ENCODE results near the gene KIAA0825.

The KIAA0825 gene

DNA sequence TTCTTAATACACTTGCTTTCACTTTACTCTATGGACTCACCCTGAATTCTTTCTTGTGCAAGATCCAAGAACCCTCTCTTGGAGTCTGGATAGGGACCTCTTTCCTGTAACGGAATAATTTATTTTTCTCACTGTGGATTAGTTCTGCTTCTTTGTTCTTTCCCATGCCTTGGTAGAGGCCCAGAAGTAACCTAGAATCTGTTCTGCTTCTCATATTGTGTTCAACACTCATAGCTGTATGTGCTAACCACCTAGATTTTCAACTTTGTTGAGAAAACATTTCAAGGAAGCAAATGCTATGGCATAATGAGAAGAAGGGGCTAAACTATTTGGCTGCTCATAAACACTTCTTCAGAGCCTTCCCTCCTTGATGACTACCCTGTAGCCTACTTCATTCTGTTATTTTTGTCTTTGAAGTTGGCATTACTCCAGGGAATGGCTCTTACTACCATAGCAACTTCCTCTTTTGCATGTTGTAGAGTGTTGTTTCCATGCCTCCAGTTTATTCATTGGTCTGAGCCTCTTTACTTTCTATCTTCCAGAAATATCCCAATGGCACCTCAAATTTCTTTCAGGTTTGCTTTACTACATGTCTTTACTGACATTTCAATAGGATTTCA is 74.3 kb downstream of the KIAA0825 start:
- H3K4me1 ChIP-seq (ENCODE audit: control insufficient read depth in 2 of 2, insufficient read depth in 2 of 2, low read length in 2 of 2), result no peaks in the 10 kb centered on the region
- no peak overlapping the region for H3K27ac ChIP-seq (ENCODE audit: low read depth in 2 of 2, low read length in 2 of 2)
- no peaks in the 10 kb centered on the region for H3K27me3 ChIP-seq (ENCODE audit: control insufficient read depth in 2 of 2, insufficient read depth in 2 of 2, low read length in 2 of 2)
- H3K9me3 ChIP-seq (ENCODE audit: control insufficient read depth in 2 of 2, low read length in 2 of 2), result peaks cover 3% of the 10 kb centered on the region in 2 donors
- H3K36me3 ChIP-seq (ENCODE audit: control insufficient read depth in 2 of 2, insufficient read depth in 2 of 2, low read length in 2 of 2), result no peaks in the 10 kb centered on the region
- no peak overlapping the region for H3K9ac ChIP-seq (ENCODE audit: low read depth in 1 of 2, low read length in 2 of 2)
- H3K4me3 ChIP-seq (ENCODE audit: low read length in 2 of 2), result no peak overlapping the region

DNA sequence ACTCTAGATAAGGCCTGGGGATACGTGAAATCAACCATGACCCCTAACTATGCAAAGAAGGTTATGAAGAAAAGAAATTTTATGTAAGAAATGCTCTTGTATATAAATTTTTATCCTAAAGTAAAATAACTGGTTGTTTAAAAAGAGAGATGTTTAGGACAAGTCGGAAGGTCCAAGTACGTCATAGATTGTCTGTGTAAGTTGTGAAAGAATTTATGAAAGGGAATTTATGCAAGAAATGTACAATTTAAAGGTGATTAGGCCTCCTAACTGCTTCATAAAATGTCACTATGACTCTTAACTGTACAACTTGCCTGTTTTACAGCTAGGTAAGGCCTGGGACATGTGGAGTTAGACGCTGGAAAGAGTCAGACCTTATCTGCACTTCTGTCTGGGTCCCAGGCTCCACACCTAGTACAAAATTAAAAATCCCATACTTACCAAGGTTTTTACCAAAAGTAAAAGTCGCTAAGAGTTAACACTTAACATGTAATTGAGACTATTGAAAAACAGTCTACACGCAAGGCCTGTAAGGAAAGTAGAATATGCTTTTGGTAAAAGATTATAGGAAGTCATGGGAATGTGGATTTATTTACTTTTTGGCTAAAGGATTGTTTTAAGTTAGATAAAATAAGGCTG is 77.4 kb downstream of the KIAA0825 start:
- Histone ChIP-seq H3K9me3 (ENCODE audit: control insufficient read depth in 2 of 2, low read length in 2 of 2) (peaks cover 3% of the 10 kb centered on the region in 2 donors), H3K36me3 (ENCODE audit: control insufficient read depth in 2 of 2, insufficient read depth in 2 of 2, low read length in 2 of 2) (no peaks in the 10 kb centered on the region), H3K4me1 (ENCODE audit: control insufficient read depth in 2 of 2, insufficient read depth in 2 of 2, low read length in 2 of 2) (peaks cover 0 to 5% of the 10 kb centered on the region in 2 donors), H3K4me3 (ENCODE audit: low read length in 2 of 2) (no peak overlapping the region), H3K27ac (ENCODE audit: low read depth in 2 of 2, low read length in 2 of 2) (no peak overlapping the region), H3K9ac (ENCODE audit: low read depth in 1 of 2, low read length in 2 of 2) (no peak overlapping the region), H3K27me3 (ENCODE audit: control insufficient read depth in 2 of 2, insufficient read depth in 2 of 2, low read length in 2 of 2) (no peaks in the 10 kb centered on the region)

DNA sequence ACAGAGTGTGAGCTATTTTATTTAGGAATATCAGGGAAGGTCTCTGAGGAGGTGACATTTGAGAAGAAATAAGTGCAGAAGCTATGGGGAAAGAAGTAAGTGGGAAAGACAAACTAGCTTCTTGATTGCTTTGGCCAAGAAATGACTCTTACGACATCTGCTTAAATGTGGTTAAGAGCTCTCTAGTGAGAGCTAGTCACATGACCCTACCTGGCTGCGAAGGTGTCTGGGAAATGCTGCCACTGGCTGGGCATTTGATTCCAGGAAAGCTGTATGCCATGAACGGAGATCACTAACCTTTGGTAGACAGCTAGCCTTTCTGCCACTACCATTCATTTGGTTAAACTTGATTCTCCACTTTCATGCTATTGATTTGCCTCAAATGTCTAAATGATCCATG is 80.1 kb downstream of the KIAA0825 start:
- H3K36me3 ChIP-seq (ENCODE audit: control insufficient read depth in 2 of 2, insufficient read depth in 2 of 2, low read length in 2 of 2), result no peaks in the 10 kb centered on the region
- H3K4me1 ChIP-seq (ENCODE audit: control insufficient read depth in 2 of 2, insufficient read depth in 2 of 2, low read length in 2 of 2), result peaks cover 0 to 5% of the 10 kb centered on the region in 2 donors
- peak overlapping the region in 1 of 2 donors; percentile 39 for H3K27ac ChIP-seq (ENCODE audit: low read depth in 2 of 2, low read length in 2 of 2)
- no peak overlapping the region for H3K9ac ChIP-seq (ENCODE audit: low read depth in 1 of 2, low read length in 2 of 2)
- H3K27me3 ChIP-seq (ENCODE audit: control insufficient read depth in 2 of 2, insufficient read depth in 2 of 2, low read length in 2 of 2), result no peaks in the 10 kb centered on the region
- H3K4me3 ChIP-seq (ENCODE audit: low read length in 2 of 2), result no peak overlapping the region
- peaks cover 3% of the 10 kb centered on the region in 2 donors for H3K9me3 ChIP-seq (ENCODE audit: control insufficient read depth in 2 of 2, low read length in 2 of 2)

DNA sequence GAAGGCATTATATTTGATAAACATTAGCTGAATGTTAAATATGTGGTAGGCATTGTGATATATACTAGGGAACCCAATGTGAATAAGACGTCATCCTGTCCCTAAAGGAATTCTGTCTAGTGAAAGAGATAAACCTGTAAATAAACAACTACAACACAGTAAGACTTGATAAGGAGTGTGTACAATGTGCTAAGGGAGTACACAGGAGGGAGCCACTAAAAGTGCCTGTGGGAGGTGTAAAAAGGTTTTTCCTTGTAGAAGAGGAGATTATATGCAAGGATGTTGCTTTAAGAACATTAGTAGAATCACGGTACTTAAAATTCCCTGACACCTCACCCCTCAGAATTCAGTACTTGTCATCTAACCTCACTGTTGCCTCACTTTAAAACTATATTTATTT is 91.7 kb downstream of the KIAA0825 start:
- Histone ChIP-seq H3K9me3 (ENCODE audit: control insufficient read depth in 2 of 2, low read length in 2 of 2) (no peaks in the 10 kb centered on the region), H3K27me3 (ENCODE audit: control insufficient read depth in 2 of 2, insufficient read depth in 2 of 2, low read length in 2 of 2) (no peaks in the 10 kb centered on the region), H3K36me3 (ENCODE audit: control insufficient read depth in 2 of 2, insufficient read depth in 2 of 2, low read length in 2 of 2) (no peaks in the 10 kb centered on the region), H3K27ac (ENCODE audit: low read depth in 2 of 2, low read length in 2 of 2) (no peak overlapping the region), H3K9ac (ENCODE audit: low read depth in 1 of 2, low read length in 2 of 2) (no peak overlapping the region), H3K4me1 (ENCODE audit: control insufficient read depth in 2 of 2, insufficient read depth in 2 of 2, low read length in 2 of 2) (no peaks in the 10 kb centered on the region), H3K4me3 (ENCODE audit: low read length in 2 of 2) (no peak overlapping the region)

DNA sequence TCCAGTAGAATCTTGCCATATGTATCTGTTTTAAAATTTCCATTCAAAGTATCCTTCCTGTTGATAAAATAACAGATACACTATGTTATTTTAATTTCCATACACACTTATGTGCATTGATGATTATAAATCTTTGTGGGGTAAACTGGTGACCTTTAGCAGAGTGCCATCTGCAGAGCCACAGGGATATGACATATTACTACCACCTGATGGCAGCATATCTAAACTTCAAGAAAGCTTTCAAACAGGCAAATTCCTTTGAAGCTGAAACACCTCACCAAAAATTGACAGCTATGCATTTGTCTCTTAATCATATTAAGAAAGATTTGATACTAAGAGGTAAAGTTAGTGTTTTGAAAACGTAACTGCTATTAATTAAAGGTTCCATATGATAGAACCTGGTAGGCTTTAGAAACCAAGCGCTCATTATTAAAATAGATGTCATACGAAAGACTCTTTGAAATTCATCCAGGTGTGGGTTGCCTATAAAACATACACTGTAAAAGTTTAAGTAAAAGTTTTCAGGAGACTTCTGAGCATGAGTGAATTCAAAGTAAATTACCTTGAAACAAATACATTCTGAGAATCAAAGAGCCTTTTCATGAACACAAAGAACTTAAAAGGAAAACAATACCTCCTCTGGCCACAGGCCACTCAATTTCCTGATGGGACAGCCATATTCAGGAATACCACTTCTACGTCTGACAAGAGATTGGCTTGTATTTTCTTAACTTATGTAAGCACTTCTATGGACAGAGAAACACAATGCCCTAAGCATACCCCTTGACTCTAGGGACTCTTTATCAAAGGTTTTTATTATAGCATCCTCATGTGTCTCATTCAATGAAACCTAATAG is 93.3 kb downstream of the KIAA0825 start:
- H3K27me3 ChIP-seq (ENCODE audit: control insufficient read depth in 2 of 2, insufficient read depth in 2 of 2, low read length in 2 of 2), result no peaks in the 10 kb centered on the region
- no peaks in the 10 kb centered on the region for H3K9me3 ChIP-seq (ENCODE audit: control insufficient read depth in 2 of 2, low read length in 2 of 2)
- H3K9ac ChIP-seq (ENCODE audit: low read depth in 1 of 2, low read length in 2 of 2), result no peak overlapping the region
- H3K4me1 ChIP-seq (ENCODE audit: control insufficient read depth in 2 of 2, insufficient read depth in 2 of 2, low read length in 2 of 2), result no peaks in the 10 kb centered on the region
- H3K36me3 ChIP-seq (ENCODE audit: control insufficient read depth in 2 of 2, insufficient read depth in 2 of 2, low read length in 2 of 2), result no peaks in the 10 kb centered on the region
- H3K4me3 ChIP-seq (ENCODE audit: low read length in 2 of 2), result no peak overlapping the region
- no peak overlapping the region for H3K27ac ChIP-seq (ENCODE audit: low read depth in 2 of 2, low read length in 2 of 2)

DNA sequence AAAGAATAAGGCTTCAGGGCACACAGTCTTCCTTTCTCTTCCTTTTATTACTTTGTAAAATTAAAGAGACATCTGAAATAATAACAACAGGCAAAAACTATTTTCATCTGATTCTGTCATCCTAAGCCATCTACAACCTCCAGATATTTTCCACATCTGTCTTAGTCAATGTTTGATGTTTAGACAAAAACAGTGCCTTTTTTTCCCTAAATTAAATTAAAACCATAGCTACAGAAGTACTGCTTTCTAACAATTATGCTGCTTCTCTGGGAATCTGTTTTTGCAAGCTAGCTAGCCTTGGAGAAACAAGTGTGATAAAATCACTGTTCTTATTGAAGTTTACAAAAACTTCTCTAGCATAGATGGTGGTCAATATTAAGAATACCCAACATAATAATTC is 95.4 kb downstream of the KIAA0825 start:
- no peaks in the 10 kb centered on the region for H3K4me1 ChIP-seq (ENCODE audit: control insufficient read depth in 2 of 2, insufficient read depth in 2 of 2, low read length in 2 of 2)
- no peaks in the 10 kb centered on the region for H3K27me3 ChIP-seq (ENCODE audit: control insufficient read depth in 2 of 2, insufficient read depth in 2 of 2, low read length in 2 of 2)
- no peaks in the 10 kb centered on the region for H3K36me3 ChIP-seq (ENCODE audit: control insufficient read depth in 2 of 2, insufficient read depth in 2 of 2, low read length in 2 of 2)
- no peak overlapping the region for H3K9ac ChIP-seq (ENCODE audit: low read depth in 1 of 2, low read length in 2 of 2)
- H3K9me3 ChIP-seq (ENCODE audit: control insufficient read depth in 2 of 2, low read length in 2 of 2), result no peaks in the 10 kb centered on the region
- H3K27ac ChIP-seq (ENCODE audit: low read depth in 2 of 2, low read length in 2 of 2), result no peak overlapping the region
- H3K4me3 ChIP-seq (ENCODE audit: low read length in 2 of 2), result no peak overlapping the region

DNA sequence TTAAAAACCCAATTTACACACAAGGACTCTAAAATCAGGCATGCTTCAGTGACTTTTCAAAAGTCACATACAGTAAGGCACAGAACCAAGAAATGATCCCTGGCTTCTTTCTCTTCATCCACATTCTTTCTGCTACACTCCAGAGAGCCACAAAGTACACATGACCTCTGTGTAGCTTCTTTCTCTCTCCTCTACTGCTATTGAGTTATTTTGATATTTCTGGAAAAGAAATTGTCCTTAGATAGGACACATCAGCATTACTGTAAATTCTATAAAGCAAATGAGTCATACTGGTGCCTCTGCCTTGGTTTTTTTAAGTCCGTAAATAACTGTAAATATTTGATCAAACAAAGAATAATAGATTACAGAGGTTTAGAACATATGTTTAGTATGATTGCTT is 96.3 kb downstream of the KIAA0825 start:
- Histone ChIP-seq H3K4me3 (ENCODE audit: low read length in 2 of 2) (no peak overlapping the region), H3K9me3 (ENCODE audit: control insufficient read depth in 2 of 2, low read length in 2 of 2) (no peaks in the 10 kb centered on the region), H3K27me3 (ENCODE audit: control insufficient read depth in 2 of 2, insufficient read depth in 2 of 2, low read length in 2 of 2) (no peaks in the 10 kb centered on the region), H3K4me1 (ENCODE audit: control insufficient read depth in 2 of 2, insufficient read depth in 2 of 2, low read length in 2 of 2) (no peaks in the 10 kb centered on the region), H3K27ac (ENCODE audit: low read depth in 2 of 2, low read length in 2 of 2) (no peak overlapping the region), H3K9ac (ENCODE audit: low read depth in 1 of 2, low read length in 2 of 2) (no peak overlapping the region), H3K36me3 (ENCODE audit: control insufficient read depth in 2 of 2, insufficient read depth in 2 of 2, low read length in 2 of 2) (no peaks in the 10 kb centered on the region)

DNA sequence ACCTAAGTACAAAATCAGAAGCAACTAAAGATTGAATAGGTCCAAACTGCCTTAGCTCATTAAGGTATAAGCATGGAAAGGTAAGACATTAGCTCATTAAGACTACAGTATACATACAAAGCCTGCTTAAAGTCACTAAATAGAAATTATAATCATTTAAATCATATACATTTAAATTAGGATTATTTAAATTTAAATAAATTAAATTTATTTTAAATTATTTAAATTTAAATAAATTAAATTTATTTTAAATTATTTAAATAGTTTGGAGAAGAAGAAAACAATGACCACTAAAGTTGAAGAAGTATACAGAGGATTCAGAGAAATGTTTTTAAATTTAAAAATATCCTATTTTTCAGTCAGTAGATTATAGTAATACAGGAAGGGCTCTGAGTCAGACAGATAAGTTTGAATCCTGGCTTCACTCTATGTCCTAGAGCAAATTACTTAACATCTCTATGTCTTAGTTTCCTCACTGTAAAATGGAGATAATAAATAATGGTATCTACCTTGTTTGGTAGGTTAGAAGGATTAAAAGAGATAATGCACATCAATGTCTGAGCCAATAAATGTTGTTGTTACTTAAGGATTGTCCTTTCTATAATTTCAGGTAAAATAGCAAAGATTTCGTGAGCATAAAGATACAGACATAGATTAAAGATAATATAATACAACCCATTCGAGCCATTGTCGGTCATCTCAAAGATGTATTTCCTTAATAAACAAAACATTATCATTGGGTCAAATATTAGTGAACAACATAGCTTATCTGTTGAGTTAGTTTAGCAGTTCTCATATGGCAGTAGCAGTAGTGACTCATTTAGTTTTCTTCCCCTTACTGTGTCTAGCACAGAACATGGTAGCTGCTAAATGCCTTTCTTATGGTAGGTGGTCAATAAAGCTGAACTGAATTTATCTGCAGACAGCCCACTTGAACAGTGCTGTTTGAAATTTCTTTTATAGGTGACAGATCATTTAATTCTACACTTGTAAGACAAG is 100.6 kb downstream of the KIAA0825 start:
- H3K27ac ChIP-seq (ENCODE audit: low read depth in 2 of 2, low read length in 2 of 2), result no peak overlapping the region
- no peaks in the 10 kb centered on the region for H3K9me3 ChIP-seq (ENCODE audit: control insufficient read depth in 2 of 2, low read length in 2 of 2)
- no peaks in the 10 kb centered on the region for H3K27me3 ChIP-seq (ENCODE audit: control insufficient read depth in 2 of 2, insufficient read depth in 2 of 2, low read length in 2 of 2)
- H3K4me1 ChIP-seq (ENCODE audit: control insufficient read depth in 2 of 2, insufficient read depth in 2 of 2, low read length in 2 of 2), result no peaks in the 10 kb centered on the region
- H3K36me3 ChIP-seq (ENCODE audit: control insufficient read depth in 2 of 2, insufficient read depth in 2 of 2, low read length in 2 of 2), result no peaks in the 10 kb centered on the region
- no peak overlapping the region for H3K4me3 ChIP-seq (ENCODE audit: low read length in 2 of 2)
- H3K9ac ChIP-seq (ENCODE audit: low read depth in 1 of 2, low read length in 2 of 2), result no peak overlapping the region

- no peaks in the 10 kb centered on the region for H3K36me3 ChIP-seq (ENCODE audit: control insufficient read depth in 2 of 2, insufficient read depth in 2 of 2, low read length in 2 of 2)
- H3K9ac ChIP-seq (ENCODE audit: low read depth in 1 of 2, low read length in 2 of 2), result no peak overlapping the region
- no peak overlapping the region for H3K27ac ChIP-seq (ENCODE audit: low read depth in 2 of 2, low read length in 2 of 2)
- no peaks in the 10 kb centered on the region for H3K9me3 ChIP-seq (ENCODE audit: control insufficient read depth in 2 of 2, low read length in 2 of 2)
- no peak overlapping the region for H3K4me3 ChIP-seq (ENCODE audit: low read length in 2 of 2)
- H3K4me1 ChIP-seq (ENCODE audit: control insufficient read depth in 2 of 2, insufficient read depth in 2 of 2, low read length in 2 of 2), result no peaks in the 10 kb centered on the region
- no peaks in the 10 kb centered on the region for H3K27me3 ChIP-seq (ENCODE audit: control insufficient read depth in 2 of 2, insufficient read depth in 2 of 2, low read length in 2 of 2)
Observed at GRCh38 chr5:94516148-94516547, 102.3 kb downstream of the KIAA0825 start.
